H1 (cell line): ENCODE measurements around the gene C15orf62. TPM values are rescaled to one million over a fixed set of nuclear protein-coding genes. Genes with fewer than 3 reads are reported as not detected.

Experiments
- CTCF ChIA-PET: fragments of 300-600 bp; sonication (Branson Sonifier 250); formaldehyde crosslinking; loops from one replicate; lab custom pipeline; 2021; ENCODE audit not compliant: partially characterized antibody; lab: Charles Lee
- POLR2A ChIA-PET: fragments of 300-600 bp; sonication (Branson Sonifier 250); formaldehyde crosslinking; loops from one replicate; lab custom pipeline; 2021; ENCODE audit warnings: inconsistent platforms; ENCODE audit not compliant: partially characterized antibody; lab: Charles Lee
- DNase-seq, 2 experiments: peaks; one replicate each; pipeline versions ENCODE4 v3.0.0 to v3.0.0-alpha.2; 2010 to 2022; ENCODE audit warnings: low spot score in 2 of 2, low read depth in 1 of 2, mixed read lengths in 1 of 2
- FAIRE-seq: peaks from 2 replicates; lab custom pipeline; 2011; peaks lifted over from hg19 to GRCh38; lab: Jason Lieb, UNC
- H2AFZ ChIP-seq: 2 replicates; pipeline ENCODE4 v1.8.1; 2012; ENCODE audit warnings: low read length, inconsistent platforms
- H2AK5ac ChIP-seq: 2 replicates; pipeline ENCODE4 v1.6.1; 2013; ENCODE audit warnings: low read depth, low read length
- H2BK120ac ChIP-seq: replicated peaks from 2 replicates; pipeline ENCODE3; 2013; ENCODE audit warnings: low read depth, low read length, inconsistent platforms
- H2BK12ac ChIP-seq: 2 replicates; pipeline ENCODE4 v1.6.1; 2013; ENCODE audit warnings: low read depth, low read length
- H2BK15ac ChIP-seq: 2 replicates; pipeline ENCODE4 v1.6.1; 2013; ENCODE audit warnings: low read length
- H2BK20ac ChIP-seq: 2 replicates; pipeline ENCODE4 v1.6.1; 2013; ENCODE audit warnings: low read length
- H2BK5ac ChIP-seq: 2 replicates; pipeline ENCODE4 v1.6.1; 2013; ENCODE audit warnings: low read depth, low read length
- H3K14ac ChIP-seq: 2 replicates; pipeline ENCODE4 v1.6.1; 2013; ENCODE audit warnings: inconsistent platforms; ENCODE audit not compliant: insufficient read length
- H3K18ac ChIP-seq: 2 replicates; pipeline ENCODE4 v1.6.1; 2013; ENCODE audit warnings: low read length; ENCODE audit errors: extremely low read depth
- H3K23ac ChIP-seq: 2 replicates; pipeline ENCODE4 v1.6.1; 2013; ENCODE audit warnings: inconsistent platforms; ENCODE audit not compliant: insufficient read length
- H3K23me2 ChIP-seq: 2 replicates; pipeline ENCODE4 v1.6.1; 2013; ENCODE audit warnings: low read depth, low read length
- H3K27ac ChIP-seq: 2 replicates; pipeline ENCODE4 v1.6.1; 2011; ENCODE audit warnings: low read depth, low read length, inconsistent platforms
- H3K27me3 ChIP-seq, 4 experiments: replicated peaks in 1 of 4; 1 replicate in 1 of 4; 2 replicates in 3 of 4; pipeline versions ENCODE4 v1.6.1 to v1.8.1; 2011 to 2013; ENCODE audit warnings: low read length in 3 of 4, mild to moderate bottlenecking in 3 of 4, inconsistent platforms in 2 of 4, mixed read lengths in 2 of 4, moderate library complexity in 1 of 4; ENCODE audit not compliant: control insufficient read depth in 3 of 4, insufficient read depth in 3 of 4; ENCODE audit errors: extremely low read depth in 1 of 4
- H3K36me3 ChIP-seq, 4 experiments: 2 replicates each; pipeline versions ENCODE4 v1.6.1 to v1.8.1; 2011 to 2013; ENCODE audit warnings: mild to moderate bottlenecking in 4 of 4, low read length in 3 of 4, moderate library complexity in 2 of 4, control low read depth in 1 of 4, inconsistent platforms in 1 of 4; ENCODE audit not compliant: insufficient read depth in 4 of 4, control insufficient read depth in 2 of 4
- H3K4ac ChIP-seq: replicated peaks from 2 replicates; pipeline ENCODE3; 2013; ENCODE audit warnings: low read length, low read depth, mixed read lengths, inconsistent platforms; ENCODE audit not compliant: insufficient read length
- H3K4me1 ChIP-seq, 4 experiments: replicated peaks in 1 of 4; 1 replicate in 1 of 4; 2 replicates in 3 of 4; pipeline versions ENCODE4 v1.6.1 to v1.8.1; 2011 to 2013; ENCODE audit warnings: low read length in 3 of 4, inconsistent platforms in 2 of 4, mixed read lengths in 1 of 4; ENCODE audit not compliant: insufficient read depth in 4 of 4, control insufficient read depth in 3 of 4
- H3K4me2 ChIP-seq, 2 experiments: 2 replicates each; pipeline versions ENCODE4 v1.6.1 to v1.8.1; 2011 to 2013; ENCODE audit warnings: low read depth in 2 of 2, low read length in 2 of 2, control low read depth in 1 of 2, inconsistent platforms in 1 of 2, mild to moderate bottlenecking in 1 of 2; ENCODE audit not compliant: insufficient read depth in 1 of 2
- H3K4me3 ChIP-seq, 4 experiments: fragments of 200-600, 300-600 bp in 1 of 4; sonication (generic), shearing (Covaris generic), sonication (Bioruptor Twin) in 1 of 4; 2 replicates each; pipeline versions ENCODE4 v1.5.1 to v1.8.1; 2011 to 2016; ENCODE audit warnings: low read length in 4 of 4, low read depth in 3 of 4, control low read depth in 2 of 4, inconsistent platforms in 2 of 4, mild to moderate bottlenecking in 2 of 4, mixed read lengths in 1 of 4, moderate library complexity in 1 of 4; ENCODE audit not compliant: insufficient read depth in 2 of 4; ENCODE audit errors: extremely low read depth in 1 of 4
- H3K56ac ChIP-seq: replicated peaks from 2 replicates; pipeline ENCODE3; 2013; ENCODE audit warnings: low read depth, mild to moderate bottlenecking, mixed read lengths, low read length, inconsistent platforms; ENCODE audit not compliant: insufficient read length
- H3K79me1 ChIP-seq: 2 replicates; pipeline ENCODE4 v1.6.1; 2013; ENCODE audit warnings: low read depth, low read length, control low read depth
- H3K79me2 ChIP-seq, 2 experiments: 2 replicates each; pipeline versions ENCODE4 v1.6.1 to v1.8.1; 2012 to 2013; ENCODE audit warnings: low read length in 2 of 2, mild to moderate bottlenecking in 2 of 2, inconsistent platforms in 1 of 2; ENCODE audit not compliant: insufficient read depth in 2 of 2, control insufficient read depth in 1 of 2
- H3K9ac ChIP-seq, 4 experiments: replicated peaks in 1 of 4; 1 replicate in 1 of 4; 2 replicates in 3 of 4; pipeline versions ENCODE4 v1.6.1 to v1.8.1; 2011 to 2013; ENCODE audit warnings: low read depth in 3 of 4, low read length in 3 of 4, control low read depth in 2 of 4, mild to moderate bottlenecking in 2 of 4, moderate library complexity in 2 of 4, inconsistent platforms in 1 of 4; ENCODE audit errors: extremely low read depth in 1 of 4
- H3K9me3 ChIP-seq, 2 experiments: 2 replicates each; pipeline versions ENCODE4 v1.6.1 to v1.8.1; 2012 to 2013; ENCODE audit warnings: mild to moderate bottlenecking in 2 of 2, moderate library complexity in 2 of 2, control low read depth in 1 of 2, inconsistent platforms in 1 of 2, low read depth in 1 of 2, low read length in 1 of 2, mixed read lengths in 1 of 2; ENCODE audit not compliant: insufficient read depth in 2 of 2
- H4K20me1 ChIP-seq, 2 experiments: replicated peaks in 1 of 2; 2 replicates each; pipeline versions ENCODE3 to v1.8.1; 2011 to 2013; ENCODE audit warnings: inconsistent platforms in 2 of 2, low read length in 2 of 2, mild to moderate bottlenecking in 1 of 2; ENCODE audit not compliant: insufficient read depth in 2 of 2, control insufficient read depth in 1 of 2
- H4K5ac ChIP-seq: 2 replicates; pipeline ENCODE4 v1.6.1; 2013; ENCODE audit warnings: low read length, low read depth, mixed read lengths, inconsistent platforms; ENCODE audit not compliant: insufficient read length
- H4K8ac ChIP-seq: 2 replicates; pipeline ENCODE4 v1.8.0; 2013; ENCODE audit warnings: mild to moderate bottlenecking, moderate library complexity, low read length, inconsistent platforms; ENCODE audit not compliant: insufficient read depth; ENCODE audit errors: extremely low read depth
- H4K91ac ChIP-seq: replicated peaks from 2 replicates; pipeline ENCODE3; 2013; ENCODE audit warnings: low read length, mixed read lengths, inconsistent platforms; ENCODE audit not compliant: insufficient read length
- KDM1A ChIP-seq: fragments of 200-600, 300-600 bp; sonication (generic); IDR thresholded peaks from 2 replicates; pipeline ENCODE4 v1.7.1; 2016; ENCODE audit warnings: mild to moderate bottlenecking, low read length, borderline replicate concordance
- KDM4A ChIP-seq: IDR thresholded peaks from one replicate; pipeline ENCODE4 v1.7.1; 2012; ENCODE audit warnings: low read depth, mild to moderate bottlenecking, moderate library complexity, low read length, inconsistent platforms; ENCODE audit not compliant: severe bottlenecking
- SP4 ChIP-seq: IDR thresholded peaks from 2 replicates; pipeline ENCODE4 v1.6.1; 2012; ENCODE audit warnings: low read length, inconsistent platforms
- WGBS, 2 experiments: shearing (Covaris generic) in 1 of 2; methylation state at CpG; one replicate each; pipeline versions ENCODE4 v1.1.6 to v1.1.7; 2013 to 2015; ENCODE audit warnings: low lambda C conversion rate in 2 of 2, mixed read lengths in 2 of 2, inconsistent platforms in 1 of 2, low coverage in 1 of 2, missing lambda C conversion rate in 1 of 2; ENCODE audit not compliant: insufficient replicate concordance in 2 of 2, insufficient coverage in 1 of 2, insufficient read length in 1 of 2; ENCODE audit errors: extremely low coverage in 1 of 2, missing lambda C conversion rate in 1 of 2; 5-methylcytosine and 5-hydroxymethylcytosine counted together
- polyA plus RNA-seq, 7 experiments: library from polyadenylated mRNA; depleted of rRNA in 3 of 7; stranded (reverse) in 5 of 7; unstranded in 2 of 7; fragments of >200 nt in 5 of 7; fragments of 200-250 nt in 2 of 7; gene quantifications; 1 replicate in 5 of 7; 2 replicates in 1 of 7; 4 replicates in 1 of 7; pipeline versions ENCODE4 v1.2.1 to v1.2.3, GENCODE V29; 2011 to 2013; ENCODE audit warnings: missing spikeins in 2 of 7, mixed read lengths in 2 of 7
- total RNA-seq: library from RNA; stranded (reverse); fragmentation: NEBNext Ultra II Directional; extraction: Animal tissue kit (Norgen Biotek cat#: 25700); gene quantifications from 2 replicates; pipeline ENCODE4 v1.2.1, GENCODE V29; 2021

The C15orf62 gene
- total and polyA plus RNA-seq, 2 of the 8 experiments (the other 6 are each of a cell fraction or from before 2014, with no cell fraction given): 0.06 to 0.56 TPM

GRCh38 chr15:40806672-40807027 lies 36.9 kb downstream of the C15orf62 start:
- Histone ChIP-seq H2BK5ac (peak overlapping the region; percentile 79; the same call in 1 of the 2 replicates), H3K4me1 (peaks cover 0 to 10% (median 5%) of the 10 kb centered on the region in 4 experiments; a peak in 5 of 7 replicates), H2AK5ac (no peak overlapping the region), H2BK120ac (no peak overlapping the region), H3K4me3 (peak overlapping the region; percentile 86 to 99 (median 94)), H4K5ac (no peak overlapping the region), H3K23me2 (peaks cover 9% of the 10 kb centered on the region; the same call in 1 of the 2 replicates), H4K91ac (no peak overlapping the region), H3K18ac (no peak overlapping the region), H2AFZ (peak overlapping the region; percentile 96), H4K8ac (no peak overlapping the region), H3K23ac (no peak overlapping the region), H3K4ac (no peak overlapping the region), H3K9me3 (no peaks in the 10 kb centered on the region), H3K36me3 (peaks cover 0 to 2% (median 0%) of the 10 kb centered on the region in 4 experiments; a peak in 1 of 8 replicates), H2BK20ac (no peak overlapping the region), H4K20me1 (no peaks in the 10 kb centered on the region), H3K79me2 (no peaks in the 10 kb centered on the region; a peak in 1 of 4 replicates), H2BK15ac (no peak overlapping the region), H3K4me2 (peak overlapping the region; percentile 85 to 91), H3K27me3 (no peaks in the 10 kb centered on the region), H3K27ac (no peak overlapping the region), H3K14ac (no peak overlapping the region), H3K79me1 (no peaks in the 10 kb centered on the region), H3K9ac (peak overlapping the region in 2 of 4 experiments; percentile 48 to 81; a peak in 4 of 7 replicates), H2BK12ac (no peak overlapping the region), H3K56ac (no peak overlapping the region)
- no peak for TF ChIP-seq KDM4A
- TF ChIP-seq KDM1A: no peak
- no peak for TF ChIP-seq SP4
- whole genome bisulfite sequencing, 2 experiments: 8% methylated on average over 2 of the region's 2 CpGs; no CpG with 5 or more reads in 1 of the 2 experiments
- POLR2A ChIA-PET: interaction anchor here (0.6 to 2.1 kb wide), 5 partner anchors 17 to 108 kb away, joined by 3 to 7 read pairs (median 4); partner anchors contain the start of gene VPS18
- CTCF ChIA-PET: interaction anchor here (1.1 to 2.6 kb wide), 6 partner anchors 10 to 87 kb away, joined by 3 to 9 read pairs (median 6); partner anchors contain the start of gene VPS18
- DNase-seq: no peak
- no peak for FAIRE-seq
